GM19035 (cell line): Measurements from ENCODE around the gene ELFN2.

Experiments
- ATAC-seq: cut with Tn5 transposase; IDR thresholded peaks from one replicate; pipeline ENCODE4 v1.9.1; 2021; ENCODE audit not compliant: unreplicated experiment

Gene ELFN2

DNA sequence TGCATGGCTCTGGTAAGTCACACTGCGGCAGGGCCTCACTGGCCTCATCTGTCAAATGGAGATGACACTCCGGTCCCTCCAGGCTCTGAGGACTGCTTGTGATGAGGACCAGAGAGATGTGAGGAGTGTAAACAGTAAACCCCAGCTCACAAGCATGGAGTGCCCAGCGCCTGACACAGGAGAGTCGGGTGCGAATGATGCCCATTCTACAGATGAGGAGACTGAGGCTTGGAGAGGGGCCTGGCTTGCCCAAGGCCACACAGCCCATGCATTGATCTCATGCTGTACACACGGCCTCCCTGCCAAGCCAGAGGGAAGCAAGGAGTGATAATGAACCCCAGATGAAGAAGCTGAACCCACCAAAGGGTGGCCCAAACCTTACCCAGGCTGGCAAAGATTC, 37.2 kb downstream of the ELFN2 start:
- no peak for ATAC-seq

DNA sequence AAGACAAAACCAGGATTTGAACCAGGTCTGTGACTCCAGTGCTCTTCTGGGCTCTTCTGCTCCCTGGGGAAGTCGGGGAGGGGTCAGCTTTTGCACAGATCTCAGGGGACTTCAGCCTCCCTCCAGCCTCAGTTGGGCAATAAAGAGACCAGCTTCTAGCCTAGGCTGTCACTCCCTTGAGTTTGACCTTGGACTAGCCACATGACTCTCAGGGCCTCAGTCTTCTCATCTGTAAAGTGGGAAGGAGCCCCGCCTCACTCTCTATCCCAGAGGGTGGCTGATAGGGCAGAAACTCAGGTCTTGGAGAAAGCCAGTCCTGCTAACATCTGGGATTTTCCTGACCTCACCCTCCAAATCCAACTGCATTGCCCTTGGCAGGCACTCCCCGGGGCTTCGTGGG, 38.7 kb downstream of the ELFN2 start:
- no peak for ATAC-seq

DNA sequence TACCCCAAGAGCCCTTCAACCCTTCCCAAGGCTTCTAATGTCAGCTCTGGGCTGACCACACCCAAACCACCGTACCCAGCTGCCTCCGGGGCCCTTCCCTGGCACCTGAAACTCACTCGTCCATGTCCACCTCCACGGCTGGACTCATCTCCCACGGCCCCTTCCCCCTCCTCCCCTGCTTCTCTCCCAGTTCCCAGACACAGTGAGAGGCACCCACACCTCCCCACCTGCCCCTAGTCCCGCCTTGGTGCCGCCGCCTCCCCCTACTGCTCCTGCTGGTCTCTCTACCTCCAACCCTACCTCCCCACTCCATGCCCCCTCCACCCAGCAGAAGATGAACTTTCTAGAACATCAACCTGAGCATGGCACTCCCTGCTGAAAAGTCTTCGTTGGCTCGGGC, 39.5 kb downstream of the ELFN2 start:
- ATAC-seq: no peak

DNA sequence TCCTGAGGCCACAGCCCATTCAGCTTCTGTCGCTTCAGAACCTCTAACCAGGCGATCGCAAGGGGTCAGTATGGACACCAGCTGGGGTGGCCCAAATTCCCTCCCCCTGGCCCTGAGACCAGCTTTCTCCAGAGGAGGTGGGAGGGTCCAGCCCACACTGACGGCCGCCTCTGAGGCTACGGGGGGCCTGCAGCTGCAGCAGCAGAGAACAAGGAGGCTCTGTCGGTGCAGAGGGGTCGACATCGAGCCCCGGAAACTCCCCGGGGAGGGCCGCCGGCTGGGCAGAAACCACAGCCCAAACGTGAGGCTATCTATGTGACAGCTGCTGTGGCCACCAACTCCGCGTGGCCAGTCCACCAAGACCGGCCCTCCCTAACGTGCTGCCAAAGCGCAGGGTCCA, 40.8 kb downstream of the ELFN2 start:
- no peak for ATAC-seq

DNA sequence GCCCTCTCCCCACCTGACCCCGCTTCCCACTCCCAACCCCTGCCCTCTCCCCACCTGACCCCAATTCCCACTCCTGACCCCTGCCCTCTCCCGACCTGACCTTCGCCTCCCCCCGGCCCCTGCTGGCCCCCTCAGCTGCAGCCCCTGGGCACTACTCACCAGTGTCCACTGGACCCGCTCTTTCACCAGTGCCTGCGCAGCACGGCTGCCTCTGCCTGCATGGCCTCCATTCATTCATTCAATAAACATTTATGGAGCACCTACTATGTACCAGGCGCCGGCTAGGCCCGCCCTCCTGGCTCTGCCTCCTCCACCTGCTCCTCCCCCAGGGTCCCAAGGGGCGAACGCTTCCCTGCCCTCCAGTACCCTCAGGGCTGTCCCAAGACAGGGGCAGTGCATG, 42.6 kb downstream of the ELFN2 start:
- ATAC-seq: no peak

DNA sequence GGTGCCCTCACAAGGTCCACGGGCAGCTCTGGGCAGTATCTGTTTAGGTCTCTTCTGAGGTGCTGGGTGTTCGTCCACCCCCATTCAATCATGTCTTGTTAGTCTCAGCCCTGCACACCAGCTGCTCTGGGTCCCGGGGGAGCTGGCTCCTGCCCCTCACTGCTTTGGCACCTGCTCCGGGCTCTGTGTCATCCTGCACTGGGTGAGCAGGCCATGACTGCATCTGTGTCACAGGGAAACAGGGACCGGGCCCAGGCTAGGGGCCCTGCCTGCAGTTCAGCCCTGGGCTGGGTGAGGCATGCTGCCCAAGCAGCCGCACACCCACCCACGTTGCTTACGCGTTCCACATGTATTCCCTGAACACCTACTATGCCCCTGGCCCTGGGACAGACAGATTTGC, 43.9 kb downstream of the ELFN2 start:
- ATAC-seq: no peak

DNA sequence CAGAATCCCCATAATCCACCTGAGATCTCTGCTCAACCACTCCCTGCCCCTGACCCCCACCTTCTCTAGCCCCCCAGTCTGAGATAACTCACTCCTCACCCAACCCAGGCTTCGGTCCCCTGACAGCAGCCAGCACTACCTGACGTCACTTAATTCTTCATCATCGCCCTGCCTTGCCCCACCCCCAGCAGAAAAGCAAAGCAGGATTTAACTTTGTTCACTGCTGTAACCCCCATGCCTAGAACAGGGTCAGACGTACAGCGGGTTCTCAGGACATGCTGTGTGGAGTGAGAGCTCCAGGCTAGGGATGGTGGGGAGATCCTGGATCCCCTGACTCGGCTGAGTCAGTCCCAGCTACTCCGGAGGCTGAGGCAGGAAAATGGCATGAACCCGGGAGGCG, 45.8 kb downstream of the ELFN2 start:
- no peak for ATAC-seq

DNA sequence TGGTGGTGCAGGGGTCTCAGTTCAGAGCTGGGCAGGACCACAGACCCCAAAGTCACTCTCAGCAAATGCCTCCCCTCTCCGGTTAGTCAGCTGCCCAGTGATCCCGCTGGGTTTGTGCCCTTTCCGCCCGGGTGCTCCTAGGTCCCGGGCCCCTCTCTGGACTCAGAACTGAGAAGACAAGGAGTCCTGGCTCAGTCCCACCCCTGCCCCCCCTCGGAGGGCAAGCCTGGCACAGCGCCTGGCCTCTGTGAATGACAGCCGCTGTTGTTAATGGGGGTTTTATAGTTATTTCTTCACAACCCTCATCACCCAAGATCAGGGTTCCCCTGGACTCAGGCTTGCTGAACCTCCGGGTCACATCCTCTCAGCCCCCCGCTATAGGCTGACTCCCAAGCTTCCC, 47.6 kb downstream of the ELFN2 start:
- no peak for ATAC-seq

DNA sequence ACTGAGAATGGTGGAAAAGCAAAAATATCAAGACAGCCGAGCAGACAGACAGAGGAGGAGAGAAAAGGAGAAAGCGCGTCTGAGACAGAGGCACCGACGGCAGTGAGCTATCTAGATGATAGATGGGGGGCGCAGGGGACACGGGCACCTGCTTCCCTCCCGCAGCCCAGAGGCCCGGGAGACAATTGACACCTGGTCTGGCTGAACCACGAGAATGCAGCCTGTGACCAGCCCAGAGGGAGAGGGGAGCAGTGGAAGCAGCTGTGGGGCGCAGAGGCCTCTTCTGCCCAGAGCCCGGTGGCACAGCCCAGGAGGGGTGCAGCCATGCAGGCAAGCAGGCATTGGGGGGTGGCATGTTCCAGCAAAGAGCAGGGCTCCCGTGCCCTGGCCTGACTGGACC, 48.2 kb downstream of the ELFN2 start:
- ATAC-seq: no peak

DNA sequence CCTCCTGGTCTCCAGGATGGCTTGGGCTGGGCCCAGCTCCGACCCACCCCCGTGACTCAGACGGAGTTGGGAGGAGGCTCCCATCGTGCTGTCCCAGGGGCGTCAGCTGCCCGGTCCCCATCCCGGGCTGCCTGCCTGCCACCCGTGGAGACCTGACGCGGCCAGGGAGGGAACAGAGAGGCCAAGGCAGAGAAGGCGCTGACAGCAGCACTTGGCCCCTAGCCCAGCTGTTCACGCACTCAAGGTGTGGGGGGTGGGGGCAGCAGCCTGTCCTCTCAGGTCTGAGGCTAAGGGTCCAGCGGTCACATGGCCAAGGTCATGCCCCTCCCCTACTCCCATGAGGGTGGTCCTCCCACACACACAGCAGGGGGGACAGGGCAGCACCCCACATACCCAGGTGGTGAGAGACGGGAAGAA, 48.6 kb downstream of the ELFN2 start:
- ATAC-seq: no peak

DNA sequence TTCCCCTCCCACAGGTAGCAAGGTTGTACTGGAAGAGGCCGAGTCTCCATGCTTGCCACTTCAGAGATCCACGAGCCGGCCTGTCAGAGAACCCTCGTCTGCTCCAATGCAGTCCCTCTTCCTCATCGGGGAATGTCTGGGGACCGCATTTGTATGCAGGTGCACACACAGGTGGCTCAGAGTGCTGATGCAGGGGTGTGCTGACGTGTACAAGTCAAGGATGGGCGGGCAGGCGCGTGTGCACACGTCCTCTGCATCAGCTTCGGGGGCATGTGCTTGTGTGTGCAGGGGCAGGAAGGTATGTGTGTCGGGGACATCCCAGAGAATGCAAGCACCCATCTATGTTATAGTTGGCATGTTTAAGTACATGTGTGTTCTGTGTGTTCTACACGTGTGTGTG, 49.4 kb downstream of the ELFN2 start:
- ATAC-seq: no peak

DNA sequence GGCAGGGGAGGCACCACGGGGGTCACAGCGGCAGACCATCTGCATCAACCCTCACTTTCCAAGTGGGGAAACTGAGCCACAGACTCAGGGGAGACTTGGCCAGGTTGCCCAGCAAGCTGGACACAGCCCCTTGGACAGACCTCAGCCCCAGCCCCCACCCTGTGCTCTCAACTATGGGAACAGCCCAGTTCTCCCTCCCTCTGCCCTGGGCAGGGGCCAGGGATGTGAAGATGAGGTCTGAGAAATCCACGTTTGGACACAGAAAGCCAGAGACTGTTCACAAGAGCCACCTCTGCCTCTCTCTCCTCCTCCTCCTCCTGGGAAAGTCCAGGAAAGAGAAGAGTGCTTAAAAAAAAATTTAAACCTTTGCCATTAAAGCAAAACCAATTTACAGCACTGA, 50.1 kb downstream of the ELFN2 start:
- no peak for ATAC-seq

DNA sequence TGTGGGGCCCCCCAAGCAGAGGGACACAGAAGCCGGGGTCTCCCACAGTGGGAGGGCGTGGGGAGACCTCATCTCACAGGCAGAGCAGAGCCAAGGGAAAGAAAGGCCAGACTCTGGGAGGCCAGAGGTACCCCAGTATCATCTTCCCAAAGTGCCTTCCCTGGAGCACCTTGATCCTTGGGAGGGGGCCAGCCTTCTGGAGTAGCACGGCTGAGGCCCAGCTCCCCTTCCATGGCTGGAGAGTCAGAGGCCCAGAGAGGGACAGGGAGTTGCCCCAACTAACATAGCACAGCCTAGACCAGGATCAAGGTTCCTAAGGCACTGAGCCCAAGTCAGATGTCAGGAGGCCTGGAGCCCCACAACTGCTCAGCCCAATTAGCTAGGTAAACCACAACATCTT, 50.6 kb downstream of the ELFN2 start:
- no peak for ATAC-seq

DNA sequence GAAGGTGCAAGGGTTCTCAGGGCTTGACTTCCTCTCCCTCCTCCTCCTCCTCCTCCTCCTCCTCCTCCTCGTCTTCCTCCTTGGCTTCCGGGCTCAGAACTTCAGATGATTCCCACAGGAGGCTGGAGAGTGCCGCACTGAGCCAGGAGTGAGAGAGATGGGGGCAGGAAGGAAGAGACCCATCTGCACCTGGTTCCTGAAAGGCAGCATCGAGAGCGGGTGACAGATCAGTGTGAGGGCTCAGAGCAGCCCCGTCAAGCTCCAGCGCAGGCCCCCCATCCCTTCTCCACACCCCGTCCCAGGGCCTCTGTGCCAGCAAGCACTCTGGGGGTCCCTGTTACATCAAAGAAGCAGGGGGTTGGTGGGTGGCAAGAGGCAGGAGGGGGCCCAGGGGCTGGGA, 51.5 kb downstream of the ELFN2 start:
- ATAC-seq: no peak

DNA sequence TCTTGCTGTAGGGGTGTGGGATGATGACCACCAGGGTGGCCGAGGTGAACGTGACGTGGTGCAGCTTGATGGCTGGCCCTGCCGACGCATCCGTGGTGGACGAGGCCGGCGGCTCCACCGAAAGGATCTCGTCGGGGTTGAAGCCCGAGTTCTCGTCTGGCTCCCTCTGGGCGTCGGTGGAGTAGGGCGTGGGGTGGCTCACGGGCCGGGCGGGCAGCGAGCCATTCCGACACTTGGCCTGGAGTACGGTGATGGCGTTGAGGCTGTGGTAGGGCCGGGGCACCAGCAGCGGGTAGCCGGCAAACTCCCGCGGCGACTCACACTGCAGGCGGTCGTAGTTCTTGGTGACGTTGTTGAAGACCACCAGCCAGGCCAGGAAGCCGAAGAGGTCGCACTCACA, 52.7 kb downstream of the ELFN2 start:
- no peak for ATAC-seq

DNA sequence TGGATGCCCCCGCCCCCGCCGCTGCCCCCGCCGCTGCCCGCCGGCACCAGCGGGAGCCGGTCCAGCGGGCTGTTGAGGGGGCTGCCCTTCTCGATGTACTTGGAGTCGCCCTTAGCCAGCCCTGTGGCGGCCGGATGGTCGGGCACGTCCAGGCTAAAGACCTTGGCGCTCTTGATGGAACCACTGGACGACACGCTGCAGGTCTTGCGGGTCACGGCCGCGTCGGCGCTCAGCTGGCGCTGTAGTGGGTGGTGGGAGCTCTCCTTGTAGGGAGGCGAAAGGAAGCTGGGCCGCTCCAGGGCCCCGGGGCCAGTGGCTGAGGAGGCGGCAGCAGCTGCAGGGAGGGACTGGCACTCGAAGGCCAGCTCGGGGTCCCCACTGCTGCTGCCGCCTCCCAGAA, 53.8 kb downstream of the ELFN2 start:
- ATAC-seq: no peak

DNA sequence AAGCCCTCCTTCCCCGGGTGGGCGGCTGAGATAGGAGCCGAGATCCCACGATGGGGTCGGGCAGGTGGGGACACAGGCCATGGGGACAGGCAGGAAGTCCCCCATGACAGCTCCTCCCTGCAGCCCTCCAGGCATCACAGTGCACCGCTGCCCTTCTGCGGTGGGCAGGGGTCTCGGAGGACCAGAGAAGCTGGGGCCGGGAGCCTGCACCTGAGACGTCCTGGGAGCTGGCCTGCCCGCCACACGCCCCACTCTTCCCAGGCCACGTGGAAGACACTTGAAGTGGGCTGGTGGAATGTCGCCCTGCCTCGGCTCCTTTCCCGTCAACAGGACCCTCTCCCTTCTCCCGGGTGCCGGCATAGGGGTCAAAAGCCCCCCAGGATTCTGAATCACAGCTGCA, 55.4 kb downstream of the ELFN2 start:
- no peak for ATAC-seq

DNA sequence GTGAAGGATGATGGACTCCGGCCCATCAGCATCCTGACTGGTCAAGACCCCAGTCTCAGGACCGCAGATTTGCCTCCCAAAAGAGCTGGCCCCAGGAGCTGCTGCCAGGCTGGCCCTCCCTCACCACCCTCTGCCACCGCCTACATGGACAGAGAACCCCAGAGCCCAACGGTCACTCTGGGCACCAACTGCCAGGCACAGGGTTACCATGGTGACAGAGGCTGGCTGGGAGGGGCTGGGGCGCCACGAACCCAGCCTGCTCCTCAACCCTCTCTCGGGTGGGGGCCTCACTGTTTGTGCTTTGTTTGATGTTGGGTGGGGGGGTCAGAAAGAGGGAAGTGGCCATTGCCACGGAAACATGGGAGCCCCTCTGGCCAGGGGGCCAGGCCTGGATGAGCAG, 55.8 kb downstream of the ELFN2 start:
- ATAC-seq: no peak

DNA sequence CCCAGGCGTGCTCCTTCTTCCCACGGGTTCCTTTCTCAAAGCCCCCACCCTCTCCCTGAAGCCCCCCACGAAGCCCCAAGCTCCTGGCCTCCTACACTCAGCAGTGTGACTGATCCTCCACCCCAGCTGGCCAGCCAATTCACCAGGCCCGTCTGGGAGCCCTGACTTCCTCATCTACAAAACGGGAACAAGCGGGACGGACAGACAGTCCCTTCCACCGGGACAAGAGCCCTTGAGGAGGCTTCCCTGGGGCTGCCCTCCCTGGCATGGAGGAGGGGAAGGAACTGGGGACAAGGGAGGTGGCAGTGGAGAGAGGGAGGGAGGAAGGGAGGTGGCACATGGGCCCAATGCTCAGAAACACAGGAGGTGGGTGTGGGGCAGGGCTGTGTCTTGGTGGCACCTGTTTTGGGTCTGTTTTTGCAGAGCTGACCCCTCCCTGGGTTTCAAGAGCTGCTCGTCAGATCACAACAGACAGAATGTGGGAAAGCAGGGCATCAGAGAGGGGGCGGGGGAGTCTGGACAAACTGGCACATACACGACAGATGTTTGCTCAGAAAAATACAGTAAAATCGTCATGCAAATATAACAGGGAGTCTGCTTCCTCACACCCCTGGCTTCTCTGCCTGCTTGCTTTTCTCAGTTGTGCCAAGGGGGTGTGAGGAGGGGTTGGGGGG, 56.8 kb downstream of the ELFN2 start:
- no peak for ATAC-seq

DNA sequence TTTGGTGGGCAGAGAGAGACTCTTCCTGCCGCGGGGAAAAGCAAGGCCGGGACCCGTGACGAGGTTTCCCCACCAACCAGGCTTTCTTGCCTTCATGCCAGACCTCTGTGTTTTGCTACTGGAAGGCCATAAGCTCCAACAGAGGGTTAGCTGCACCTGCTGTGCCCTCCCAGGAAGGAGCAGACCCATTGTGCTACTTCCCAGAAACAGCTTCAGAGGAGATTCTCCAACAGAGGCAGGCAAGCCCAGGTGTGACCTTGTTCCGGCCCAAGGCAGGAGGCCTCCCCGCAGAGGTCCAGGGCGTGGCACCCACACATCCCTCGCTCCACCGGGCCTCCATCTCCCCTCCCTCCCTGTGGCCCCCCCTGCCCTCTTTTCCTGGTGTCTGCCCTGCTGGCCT, 57.8 kb downstream of the ELFN2 start:
- no peak for ATAC-seq

DNA sequence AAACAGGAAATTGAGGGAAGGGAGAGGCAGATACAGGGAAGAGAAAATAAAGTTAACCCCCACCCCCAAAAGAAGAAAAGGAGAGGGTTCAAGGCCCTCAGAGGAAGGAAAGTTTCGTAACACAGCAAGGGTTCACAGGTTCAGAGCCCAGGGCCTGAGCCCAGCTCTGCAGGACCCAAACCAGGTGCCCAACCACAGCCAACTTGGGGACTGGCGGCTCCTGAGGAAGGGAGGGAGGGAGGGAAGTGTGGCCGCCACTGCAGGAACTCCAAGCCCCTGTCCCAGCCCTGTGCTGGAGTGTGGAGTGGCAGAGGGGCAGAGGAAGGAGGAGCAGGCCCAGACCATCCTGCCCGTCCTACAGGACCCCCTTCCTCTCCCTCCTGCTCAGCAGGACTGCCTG, 59.2 kb downstream of the ELFN2 start:
- ATAC-seq: no peak

DNA sequence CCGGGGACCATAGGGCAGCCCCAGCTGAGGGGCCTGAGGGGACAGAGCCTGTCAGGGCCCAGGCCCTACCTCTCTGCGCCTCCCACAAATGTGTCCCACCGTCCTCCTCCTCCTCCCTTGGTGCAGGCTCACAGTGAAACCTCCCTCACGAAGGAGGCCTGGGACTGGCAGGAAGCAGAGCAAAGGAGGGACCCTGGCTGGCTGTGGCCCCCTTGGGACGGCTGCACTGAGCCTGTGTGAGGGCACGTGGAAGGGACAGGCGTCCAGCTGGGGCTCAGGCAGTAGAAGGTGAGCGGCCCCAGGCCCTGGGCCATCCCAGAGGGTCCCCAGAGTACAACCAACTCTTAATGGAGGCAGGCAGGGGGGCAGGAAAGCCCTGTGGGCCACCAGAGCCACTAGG, 60.7 kb downstream of the ELFN2 start:
- ATAC-seq: no peak

DNA sequence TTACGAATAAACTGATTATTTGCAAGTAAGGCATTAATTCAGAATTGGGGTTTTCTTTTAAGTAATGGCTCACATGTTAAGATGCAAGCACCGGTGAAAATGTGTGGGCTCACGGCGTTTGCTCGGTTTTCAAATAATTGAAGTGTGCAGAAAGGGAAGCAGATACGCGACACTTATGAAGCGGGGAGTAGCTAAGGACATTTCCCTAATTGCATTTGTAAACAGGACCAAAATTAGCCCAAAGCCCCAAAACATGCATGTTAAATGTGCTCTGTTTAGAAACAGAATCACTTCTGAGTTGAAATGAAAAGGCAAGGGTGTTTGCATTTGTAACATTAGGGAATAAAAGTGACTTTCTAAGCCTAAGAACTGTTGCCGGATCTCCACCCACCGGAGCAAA, 61.3 kb downstream of the ELFN2 start:
- ATAC-seq: no peak
